C4-2B (cell line): ENCODE measurements around the gene PTPRN2.

Experiments
- H3K27ac ChIP-seq: fragments of 450-650 bp; 2 replicates; pipeline ENCODE4 v1.5.1; 2017
- ZFX ChIP-seq: fragments of 450-650 bp; IDR thresholded peaks from 2 replicates; pipeline ENCODE4 v1.6.1; 2017
- TF ChIP-seq, protein P1 (sequence below): fragments of 450-650 bp; conservative IDR thresholded peaks from 2 replicates; pipeline ENCODE4 v1.5.1; 2017; ENCODE audit warnings: mild to moderate bottlenecking

PTPRN2 gene

DNA sequence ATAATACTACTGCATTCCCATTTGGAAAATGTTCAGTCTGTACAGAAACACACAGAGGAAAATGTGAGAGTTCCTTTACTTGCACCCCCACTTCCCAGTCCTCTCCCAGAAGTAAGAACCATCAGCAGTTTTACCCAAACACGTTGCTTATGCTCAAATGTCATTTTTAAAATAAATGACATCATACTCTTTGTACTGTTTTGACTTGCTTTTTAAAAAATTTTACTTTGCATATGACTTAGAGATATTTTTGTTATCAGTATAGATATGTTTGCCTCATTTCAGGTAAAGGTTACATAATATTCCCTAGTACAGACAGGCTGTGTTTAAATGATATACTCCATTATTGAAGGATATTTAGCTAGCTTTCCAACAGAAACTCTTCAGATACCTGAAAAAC is 13.5 kb upstream of the PTPRN2 start:
- TF ChIP-seq, protein P1, sequence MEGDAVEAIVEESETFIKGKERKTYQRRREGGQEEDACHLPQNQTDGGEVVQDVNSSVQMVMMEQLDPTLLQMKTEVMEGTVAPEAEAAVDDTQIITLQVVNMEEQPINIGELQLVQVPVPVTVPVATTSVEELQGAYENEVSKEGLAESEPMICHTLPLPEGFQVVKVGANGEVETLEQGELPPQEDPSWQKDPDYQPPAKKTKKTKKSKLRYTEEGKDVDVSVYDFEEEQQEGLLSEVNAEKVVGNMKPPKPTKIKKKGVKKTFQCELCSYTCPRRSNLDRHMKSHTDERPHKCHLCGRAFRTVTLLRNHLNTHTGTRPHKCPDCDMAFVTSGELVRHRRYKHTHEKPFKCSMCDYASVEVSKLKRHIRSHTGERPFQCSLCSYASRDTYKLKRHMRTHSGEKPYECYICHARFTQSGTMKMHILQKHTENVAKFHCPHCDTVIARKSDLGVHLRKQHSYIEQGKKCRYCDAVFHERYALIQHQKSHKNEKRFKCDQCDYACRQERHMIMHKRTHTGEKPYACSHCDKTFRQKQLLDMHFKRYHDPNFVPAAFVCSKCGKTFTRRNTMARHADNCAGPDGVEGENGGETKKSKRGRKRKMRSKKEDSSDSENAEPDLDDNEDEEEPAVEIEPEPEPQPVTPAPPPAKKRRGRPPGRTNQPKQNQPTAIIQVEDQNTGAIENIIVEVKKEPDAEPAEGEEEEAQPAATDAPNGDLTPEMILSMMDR: no peak
- no peak for TF ChIP-seq ZFX

DNA sequence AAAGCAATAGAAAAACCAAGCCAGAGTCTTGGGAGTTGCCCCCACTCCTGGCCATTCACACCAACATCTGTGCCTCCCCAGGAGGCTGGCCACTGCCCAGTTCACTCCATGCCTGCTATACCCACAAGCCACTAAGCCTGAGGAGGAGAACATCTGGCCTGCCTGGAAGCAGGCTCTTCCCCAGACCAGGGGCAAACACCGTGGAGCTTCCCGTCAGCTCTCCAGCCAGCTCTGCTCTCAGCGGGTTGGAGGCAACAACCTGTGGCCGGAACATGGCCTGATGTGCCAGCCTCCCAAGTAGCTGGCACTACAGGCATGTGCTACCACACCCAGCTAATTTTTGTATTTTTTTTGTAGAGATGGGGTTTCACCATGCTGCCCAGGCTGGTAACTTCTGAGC is 9.1 kb upstream of the PTPRN2 start:
- TF ChIP-seq ZFX: no peak
- TF ChIP-seq, protein P1: no peak
- no peak overlapping the region for H3K27ac ChIP-seq

More for the DNA sequence above, 13.5 kb upstream of the PTPRN2 start:
- H3K27ac ChIP-seq: no peak overlapping the region

DNA sequence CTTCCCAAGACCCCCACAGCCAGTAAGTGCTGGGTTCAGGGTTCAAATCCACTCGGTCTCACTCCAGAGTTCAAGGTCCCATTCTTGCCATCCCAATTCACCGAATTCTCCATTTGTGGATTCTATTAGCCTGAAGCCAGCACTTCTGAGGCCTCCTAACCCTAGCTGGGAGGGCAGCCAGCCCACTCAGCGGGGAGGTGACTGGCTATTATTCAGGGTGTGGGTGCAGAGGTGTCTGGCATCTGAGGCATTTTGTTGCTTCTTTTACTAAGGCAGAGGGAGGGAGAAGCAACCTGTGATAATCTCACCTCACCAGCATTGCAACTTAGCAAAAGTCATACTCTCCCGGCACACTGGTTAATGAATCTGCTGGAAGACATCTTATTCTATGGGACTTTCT is 8.7 kb upstream of the PTPRN2 start:
- TF ChIP-seq, protein P1: no peak
- no peak for TF ChIP-seq ZFX
- H3K27ac ChIP-seq: no peak overlapping the region

DNA sequence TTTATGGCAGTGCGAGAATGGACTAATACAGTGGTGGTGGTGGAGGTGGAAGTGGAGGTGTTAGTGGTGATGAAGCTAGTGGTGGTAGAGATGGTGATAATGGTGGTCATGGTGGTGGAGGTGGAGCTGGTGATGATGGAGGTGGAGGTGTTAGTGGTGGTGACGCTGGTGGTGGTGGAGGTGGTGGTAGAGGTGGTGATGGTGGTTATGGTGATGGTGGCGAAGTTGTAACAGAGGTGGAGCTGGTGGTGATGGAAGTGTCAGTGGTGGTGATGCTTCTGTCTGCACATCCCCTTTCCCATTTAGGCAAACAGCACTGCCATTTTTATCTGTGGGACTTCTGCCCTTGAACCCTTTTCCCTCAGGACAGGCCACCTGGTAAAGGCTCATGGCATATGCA is 7.4 kb upstream of the PTPRN2 start:
- TF ChIP-seq, protein P1: no peak
- TF ChIP-seq ZFX: no peak
- H3K27ac ChIP-seq: no peak overlapping the region

DNA sequence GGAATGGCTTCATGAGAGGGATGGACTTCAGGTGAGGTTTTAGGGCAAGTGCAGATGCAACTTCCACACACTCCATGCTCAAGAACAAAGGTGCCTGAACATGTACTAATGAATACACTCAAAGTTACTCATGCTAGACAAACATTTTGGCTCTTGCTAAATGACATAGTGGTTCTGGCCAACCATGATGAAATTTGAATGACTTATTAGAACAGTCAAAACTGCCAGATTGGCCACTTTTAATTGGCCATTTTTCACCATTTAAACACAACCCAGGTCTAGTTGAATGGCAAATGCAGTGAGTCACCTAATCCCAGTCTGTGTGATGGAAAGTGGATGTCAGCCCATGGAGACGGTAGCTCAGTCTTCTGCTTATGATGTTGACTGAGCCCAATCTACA is 4.9 kb upstream of the PTPRN2 start:
- TF ChIP-seq, protein P1: no peak
- TF ChIP-seq ZFX: no peak
- H3K27ac ChIP-seq: no peak overlapping the region

DNA sequence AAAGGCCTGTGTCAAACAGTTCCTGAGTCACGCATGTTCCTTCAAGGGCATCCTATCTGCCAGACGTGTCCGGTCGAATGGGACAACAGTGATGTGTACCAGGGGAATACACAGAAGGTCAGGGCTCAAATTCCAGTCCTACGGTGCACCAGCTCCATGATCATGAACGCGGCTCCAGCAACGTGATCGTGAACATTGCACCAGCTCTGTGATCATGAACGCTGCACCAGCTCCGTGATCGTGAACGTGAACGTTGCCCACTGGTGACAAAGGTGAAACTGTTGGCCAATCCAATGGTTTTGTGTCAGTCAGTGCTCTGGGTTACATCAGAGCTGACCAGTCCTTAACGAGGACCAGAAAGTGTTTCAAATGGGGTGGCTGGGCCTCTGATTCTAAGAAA is 4.3 kb upstream of the PTPRN2 start:
- peak overlapping the region; percentile 82; the same call in 1 of the 2 replicates for H3K27ac ChIP-seq
- TF ChIP-seq ZFX: no peak
- TF ChIP-seq, protein P1: no peak

DNA sequence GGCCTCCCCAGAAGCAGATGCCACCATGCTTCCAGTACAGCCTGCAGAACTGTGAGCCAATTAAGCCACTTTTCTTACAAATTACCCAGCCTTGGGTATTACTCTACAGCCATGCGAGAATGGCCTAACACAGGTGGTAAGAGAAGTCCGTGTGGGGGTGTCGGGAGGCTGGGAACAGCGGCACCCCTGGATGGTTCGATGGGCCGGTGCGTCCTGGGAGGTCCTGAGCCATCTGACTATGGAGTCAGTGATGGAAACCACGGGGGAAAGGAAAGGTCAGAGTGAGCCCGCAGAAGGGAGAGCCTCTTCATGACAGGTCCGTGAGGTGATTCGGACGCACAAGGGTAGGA is 2.5 kb upstream of the PTPRN2 start:
- TF ChIP-seq, protein P1: no peak
- no peak for TF ChIP-seq ZFX
- peak overlapping the region; percentile 82 for H3K27ac ChIP-seq

DNA sequence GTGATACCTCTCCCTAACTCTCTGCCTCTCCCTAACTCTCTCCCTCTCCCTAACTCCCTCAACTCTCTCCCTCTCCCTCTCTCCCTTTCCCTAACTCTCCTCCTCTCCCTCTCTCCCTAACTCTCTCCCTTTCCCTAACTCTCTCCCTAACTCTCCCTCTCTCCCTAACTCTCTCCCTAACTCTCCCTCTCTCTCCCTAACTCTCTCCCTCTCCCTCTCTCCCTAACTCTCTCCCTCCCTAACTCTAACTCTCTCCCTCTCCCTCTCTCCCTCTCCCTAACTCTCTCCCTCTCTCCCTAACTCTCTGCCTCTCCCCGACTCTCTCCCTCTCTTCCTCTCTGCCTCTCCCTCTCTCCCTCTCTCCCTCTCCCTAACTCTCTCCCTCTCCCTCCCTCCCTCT is 2.0 kb upstream of the PTPRN2 start:
- H3K27ac ChIP-seq: peak overlapping the region; percentile 82
- TF ChIP-seq ZFX: no peak
- TF ChIP-seq, protein P1: no peak
